Activated T-cell treated with anti-CD3 and anti-CD28 coated beads, Interleukin-2, amount 50 U/mL, for 24 hours (primary cell): ENCODE data around the gene BTBD6.

ENCODE experiments used
- DNase-seq: peaks from one replicate; pipeline ENCODE4 v3.0.0-alpha.2; 2020
- H3K27ac Mint-ChIP-seq: 2 replicates; pipeline ENCODE4 v1.8.0; 2020; ENCODE audit warnings: mild to moderate bottlenecking, mixed read lengths
- H3K27me3 Mint-ChIP-seq: 2 replicates; pipeline ENCODE4 v1.8.0; 2020; ENCODE audit warnings: mixed read lengths
- H3K36me3 Mint-ChIP-seq: 2 replicates; pipeline ENCODE4 v1.8.0; 2020; ENCODE audit warnings: low read depth, mixed read lengths
- H3K4me1 Mint-ChIP-seq: 2 replicates; pipeline ENCODE4 v1.8.0; 2020; ENCODE audit warnings: low read depth, mixed read lengths
- H3K4me3 Mint-ChIP-seq: 2 replicates; pipeline ENCODE4 v1.8.0; 2020; ENCODE audit warnings: mild to moderate bottlenecking, moderate library complexity, mixed read lengths
- H3K9me3 Mint-ChIP-seq: 2 replicates; pipeline ENCODE4 v1.8.0; 2020; ENCODE audit warnings: mixed read lengths

Gene BTBD6

DNA sequence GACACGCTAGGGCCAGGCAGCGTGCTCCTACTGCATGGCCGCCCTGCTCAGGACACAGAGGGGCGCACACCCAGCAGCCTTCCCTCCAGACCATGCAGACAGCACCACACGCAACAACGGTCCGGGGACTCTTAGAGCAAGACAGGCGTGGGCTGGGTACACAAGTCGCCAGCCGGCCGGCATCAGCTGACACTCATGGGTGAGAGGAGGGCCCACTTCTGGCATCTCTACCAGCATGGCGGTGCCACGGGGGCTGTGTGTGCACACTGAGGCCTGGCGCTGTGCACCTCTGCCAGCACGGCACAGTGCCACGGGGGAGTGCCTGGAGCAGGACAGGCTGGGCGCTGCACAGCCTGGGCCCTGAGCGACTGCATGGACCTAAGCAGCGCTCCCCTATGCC lies 6.7 kb upstream of the BTBD6 start:
- no peaks in the 10 kb centered on the region for H3K9me3 Mint-ChIP-seq
- DNase-seq, result no peak
- H3K27ac Mint-ChIP-seq, result no peak overlapping the region
- no peaks in the 10 kb centered on the region for H3K27me3 Mint-ChIP-seq
- peaks cover 15% of the 10 kb centered on the region for H3K4me1 Mint-ChIP-seq
- peaks cover 28% of the 10 kb centered on the region for H3K36me3 Mint-ChIP-seq
- no peak overlapping the region for H3K4me3 Mint-ChIP-seq

DNA sequence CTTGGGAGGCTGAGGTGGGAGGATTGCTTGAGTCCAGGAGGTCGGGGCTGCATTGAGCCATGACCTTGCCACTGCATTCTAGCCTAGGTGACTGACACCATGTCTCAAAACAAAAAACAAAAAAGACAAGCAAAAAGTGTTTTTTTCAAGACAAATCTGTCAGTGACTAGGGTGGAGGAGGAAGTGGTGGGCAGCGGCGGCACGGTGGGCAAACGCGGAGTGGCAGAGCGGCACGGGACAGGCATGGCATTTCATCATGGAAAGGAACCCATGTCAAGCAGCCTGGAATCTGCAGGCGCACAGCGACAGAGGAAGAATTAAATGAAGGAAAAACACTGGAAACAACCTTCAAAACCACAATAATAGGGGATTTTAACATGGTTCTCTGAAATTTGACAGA lies 4.0 kb upstream of the BTBD6 start:
- no peaks in the 10 kb centered on the region for H3K27me3 Mint-ChIP-seq
- no peak for DNase-seq
- peaks cover 38% of the 10 kb centered on the region for H3K36me3 Mint-ChIP-seq
- H3K4me1 Mint-ChIP-seq, result peaks cover 26% of the 10 kb centered on the region
- no peaks in the 10 kb centered on the region for H3K9me3 Mint-ChIP-seq
- no peak overlapping the region for H3K4me3 Mint-ChIP-seq
- H3K27ac Mint-ChIP-seq, result no peak overlapping the region

GRCh38 chr14:105247026-105247425 lies 1.3 kb upstream of the BTBD6 start:
- Mint-ChIP-seq H3K36me3 (peaks cover 60% of the 10 kb centered on the region), H3K27me3 (no peaks in the 10 kb centered on the region), H3K9me3 (no peaks in the 10 kb centered on the region), H3K27ac (peak overlapping the region; percentile 76), H3K4me1 (peaks cover 39% of the 10 kb centered on the region), H3K4me3 (peak overlapping the region; percentile 78)
- no peak for DNase-seq

GRCh38 chr14:105247715-105248367 lies 492 bp upstream of the BTBD6 start:
- peaks cover 68% of the 10 kb centered on the region for H3K36me3 Mint-ChIP-seq

DNA sequence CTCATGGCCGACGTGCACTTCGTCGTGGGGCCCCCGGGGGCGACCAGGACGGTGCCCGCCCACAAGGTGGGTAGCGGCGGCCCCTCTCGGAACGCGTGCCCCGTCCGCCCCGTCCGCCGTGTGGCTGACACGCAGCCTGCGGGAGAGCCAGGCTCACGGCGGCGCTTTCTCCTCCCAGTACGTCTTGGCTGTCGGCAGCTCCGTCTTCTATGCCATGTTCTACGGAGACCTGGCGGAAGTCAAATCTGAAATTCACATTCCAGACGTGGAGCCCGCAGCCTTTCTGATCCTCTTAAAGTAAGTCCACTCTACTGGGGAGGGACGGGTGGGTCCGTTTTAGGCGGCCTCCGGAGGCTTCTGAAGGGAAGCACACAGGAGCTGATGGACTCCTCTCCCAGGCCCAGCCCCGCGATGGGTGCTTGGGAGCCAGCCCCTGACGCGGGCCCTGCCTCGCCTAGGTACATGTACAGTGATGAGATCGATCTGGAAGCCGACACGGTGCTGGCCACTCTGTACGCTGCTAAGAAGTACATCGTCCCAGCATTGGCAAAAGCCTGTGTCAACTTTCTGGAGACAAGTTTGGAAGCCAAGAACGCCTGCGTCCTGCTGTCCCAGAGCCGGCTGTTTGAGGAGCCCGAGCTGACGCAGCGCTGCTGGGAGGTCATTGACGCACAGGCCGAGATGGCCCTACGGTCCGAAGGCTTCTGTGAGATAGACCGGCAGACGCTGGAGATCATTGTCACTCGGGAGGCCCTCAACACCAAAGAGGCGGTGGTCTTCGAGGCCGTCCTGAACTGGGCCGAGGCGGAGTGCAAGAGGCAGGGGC lies 1.1 kb downstream of the BTBD6 start:
- H3K36me3 Mint-ChIP-seq, result peaks cover 71% of the 10 kb centered on the region
- H3K27ac Mint-ChIP-seq, result peak overlapping the region; percentile 71
- peak overlapping the region; percentile 79 for H3K4me3 Mint-ChIP-seq
- peaks cover 37% of the 10 kb centered on the region for H3K4me1 Mint-ChIP-seq
- DNase-seq, result no peak
- H3K9me3 Mint-ChIP-seq, result no peaks in the 10 kb centered on the region
- no peaks in the 10 kb centered on the region for H3K27me3 Mint-ChIP-seq

More at GRCh38 chr14:105247715-105248367, 492 bp upstream of the BTBD6 start:
- H3K4me1 Mint-ChIP-seq, result peaks cover 39% of the 10 kb centered on the region
- no peak for DNase-seq
- H3K27me3 Mint-ChIP-seq, result no peaks in the 10 kb centered on the region
- no peaks in the 10 kb centered on the region for H3K9me3 Mint-ChIP-seq
- peak overlapping the region; percentile 78 for H3K4me3 Mint-ChIP-seq
- peak overlapping the region; percentile 76 for H3K27ac Mint-ChIP-seq

GRCh38 chr14:105250008-105250366 lies 1.7 kb downstream of the BTBD6 start:
- peak overlapping the region; percentile 79 for H3K4me3 Mint-ChIP-seq
- peaks cover 34% of the 10 kb centered on the region for H3K4me1 Mint-ChIP-seq
- H3K27ac Mint-ChIP-seq, result peak overlapping the region; percentile 71
- H3K36me3 Mint-ChIP-seq, result peaks cover 66% of the 10 kb centered on the region
- no peaks in the 10 kb centered on the region for H3K9me3 Mint-ChIP-seq
- no peaks in the 10 kb centered on the region for H3K27me3 Mint-ChIP-seq
- DNase-seq, result no peak

DNA sequence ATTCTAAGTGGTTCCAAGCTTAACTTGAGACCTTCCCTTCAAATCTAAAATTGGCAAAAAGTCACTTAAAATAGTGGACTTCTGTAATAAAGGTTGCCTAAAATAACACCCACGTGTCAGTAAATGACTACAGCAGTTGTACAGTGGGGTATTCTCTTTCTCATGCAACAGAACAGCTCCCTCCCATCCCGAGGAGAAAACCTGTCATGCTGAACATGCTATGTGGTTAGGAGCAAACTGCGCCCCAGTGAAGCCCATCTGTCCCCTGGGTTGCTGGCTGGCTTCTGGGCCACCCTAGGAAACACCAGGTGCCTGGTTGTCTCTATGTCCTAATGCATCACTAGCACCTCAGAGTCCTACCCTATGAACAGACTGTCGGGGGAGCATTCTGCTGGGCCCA lies 2.7 kb downstream of the BTBD6 start:
- Mint-ChIP-seq H3K27ac (no peak overlapping the region), H3K4me3 (peak overlapping the region; percentile 79), H3K36me3 (peaks cover 61% of the 10 kb centered on the region), H3K9me3 (no peaks in the 10 kb centered on the region), H3K27me3 (no peaks in the 10 kb centered on the region), H3K4me1 (peaks cover 27% of the 10 kb centered on the region)
- no peak for DNase-seq

- H3K4me3 Mint-ChIP-seq, result no peak overlapping the region
- DNase-seq, result no peak
- no peaks in the 10 kb centered on the region for H3K9me3 Mint-ChIP-seq
- peaks cover 25% of the 10 kb centered on the region for H3K4me1 Mint-ChIP-seq
- peaks cover 60% of the 10 kb centered on the region for H3K36me3 Mint-ChIP-seq
- H3K27me3 Mint-ChIP-seq, result no peaks in the 10 kb centered on the region
- peak overlapping the region; percentile 30 for H3K27ac Mint-ChIP-seq
These were observed 3.6 kb downstream of the BTBD6 start for GRCh38 chr14:105251920-105252319.

GRCh38 chr14:105252552-105253328 lies 4.4 kb downstream of the BTBD6 start:
- no peak for DNase-seq
- H3K27ac Mint-ChIP-seq, result peak overlapping the region; percentile 47
- H3K36me3 Mint-ChIP-seq, result peaks cover 54% of the 10 kb centered on the region
- no peaks in the 10 kb centered on the region for H3K27me3 Mint-ChIP-seq
- no peaks in the 10 kb centered on the region for H3K9me3 Mint-ChIP-seq
- peaks cover 22% of the 10 kb centered on the region for H3K4me1 Mint-ChIP-seq
- no peak overlapping the region for H3K4me3 Mint-ChIP-seq

GRCh38 chr14:105253329-105253682 lies 5.0 kb downstream of the BTBD6 start:
- Mint-ChIP-seq H3K9me3 (no peaks in the 10 kb centered on the region), H3K36me3 (peaks cover 54% of the 10 kb centered on the region), H3K27me3 (no peaks in the 10 kb centered on the region), H3K4me3 (no peak overlapping the region), H3K27ac (no peak overlapping the region), H3K4me1 (peaks cover 23% of the 10 kb centered on the region)
- DNase-seq, result no peak

DNA sequence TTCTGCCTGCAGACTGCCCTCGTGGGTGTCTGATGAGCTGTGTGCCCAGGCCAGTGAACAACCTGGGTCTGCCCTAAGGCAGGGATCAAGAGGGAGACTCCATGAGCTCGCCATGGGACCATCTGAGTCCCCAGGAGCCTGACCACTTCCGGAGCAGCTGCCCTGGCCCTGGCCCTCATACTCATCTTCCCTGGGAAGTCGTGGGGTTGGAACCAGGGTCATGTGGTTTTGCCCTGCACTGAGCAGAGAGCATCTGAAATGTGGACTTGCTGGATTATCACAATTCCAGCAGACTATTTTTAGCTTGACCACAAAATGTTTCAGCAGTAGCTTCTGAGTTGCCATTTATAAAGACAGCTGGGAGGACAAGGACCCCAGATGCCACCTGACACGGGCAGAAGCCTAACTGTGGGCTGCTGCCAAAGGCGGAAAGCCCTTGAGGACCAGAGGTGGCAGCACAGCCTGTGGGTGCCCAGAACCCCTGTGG lies 6.7 kb downstream of the BTBD6 start:
- no peaks in the 10 kb centered on the region for H3K27me3 Mint-ChIP-seq
- no peaks in the 10 kb centered on the region for H3K9me3 Mint-ChIP-seq
- H3K4me1 Mint-ChIP-seq, result peaks cover 14% of the 10 kb centered on the region
- peaks cover 48% of the 10 kb centered on the region for H3K36me3 Mint-ChIP-seq
- H3K27ac Mint-ChIP-seq, result no peak overlapping the region
- no peak overlapping the region for H3K4me3 Mint-ChIP-seq
- no peak for DNase-seq

- H3K4me1 Mint-ChIP-seq, result peaks cover 7% of the 10 kb centered on the region
- H3K27ac Mint-ChIP-seq, result no peak overlapping the region
- H3K9me3 Mint-ChIP-seq, result no peaks in the 10 kb centered on the region
- no peak for DNase-seq
- no peaks in the 10 kb centered on the region for H3K27me3 Mint-ChIP-seq
- peaks cover 36% of the 10 kb centered on the region for H3K36me3 Mint-ChIP-seq
- no peak overlapping the region for H3K4me3 Mint-ChIP-seq
These were observed 8.1 kb downstream of the BTBD6 start for GRCh38 chr14:105256292-105256960.

DNA sequence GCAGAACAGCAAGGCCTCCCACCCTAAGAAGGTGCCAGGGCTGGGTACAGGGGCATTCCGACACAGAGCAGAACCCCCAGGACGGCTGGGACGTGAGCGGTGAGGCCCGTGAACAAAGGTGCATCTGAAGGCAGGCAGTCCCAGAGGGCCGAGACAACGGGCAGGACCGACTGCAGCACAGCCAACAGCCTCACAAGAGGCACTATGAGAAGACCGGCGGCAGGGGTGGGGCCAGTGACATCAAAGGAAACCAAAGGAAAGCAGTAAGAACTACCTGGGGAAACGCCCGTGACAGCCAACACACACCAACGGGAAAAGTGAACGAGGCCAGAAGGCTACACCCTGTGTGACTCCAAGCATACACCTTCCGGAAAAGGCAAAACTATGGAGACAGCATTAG lies 9.1 kb downstream of the BTBD6 start:
- Mint-ChIP-seq H3K36me3 (peaks cover 26% of the 10 kb centered on the region), H3K4me3 (no peak overlapping the region), H3K27me3 (no peaks in the 10 kb centered on the region), H3K9me3 (no peaks in the 10 kb centered on the region), H3K4me1 (peaks cover 7% of the 10 kb centered on the region), H3K27ac (no peak overlapping the region)
- DNase-seq, result no peak

- Mint-ChIP-seq H3K27me3 (no peaks in the 10 kb centered on the region), H3K27ac (no peak overlapping the region), H3K9me3 (no peaks in the 10 kb centered on the region), H3K4me1 (peaks cover 7% of the 10 kb centered on the region), H3K4me3 (no peak overlapping the region), H3K36me3 (peaks cover 19% of the 10 kb centered on the region)
- no peak for DNase-seq
These were observed 10.5 kb downstream of the BTBD6 start for GRCh38 chr14:105258846-105259245.
